ENCODE data around the gene MRPS14. TPM values are rescaled to one million over a fixed set of nuclear protein-coding genes. Genes with fewer than 3 reads are reported as not detected.
"Not testable (repeated sequence)": the region's sequence is repeated elsewhere in the genome, so short reads cannot be mapped to it uniquely, and the experiment has no call there.

MRPS14 gene
- total and polyA plus RNA-seq, 12 donors: 10.8 to 53.1 (median 29.3) TPM

DNA sequence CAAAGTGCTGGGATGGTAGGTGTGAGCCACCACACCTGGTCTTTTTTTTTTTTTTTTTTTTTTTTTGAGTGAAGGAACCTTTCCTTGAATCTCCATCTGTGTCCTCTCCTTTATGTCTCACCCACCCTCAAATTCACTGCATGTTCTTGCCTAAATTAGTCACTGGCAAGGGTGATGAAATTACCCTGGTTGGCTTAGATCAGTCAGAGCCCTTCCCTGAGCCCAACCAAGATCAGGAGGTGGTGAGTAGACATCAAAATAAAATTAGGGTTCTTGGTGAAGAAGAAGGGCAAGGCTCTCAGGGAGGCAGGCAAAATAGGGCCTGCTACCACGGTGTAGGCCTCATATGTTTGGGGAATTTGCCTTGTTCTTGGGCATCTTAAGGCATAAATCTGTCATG lies 39.1 kb upstream of the MRPS14 start:
- Histone ChIP-seq H3K4me3 (no peak overlapping the region), H3K4me1 (replicated peaks in 1 of 2) (no peaks in the 10 kb centered on the region), H3K27ac (no peak overlapping the region), H3K9me3 (replicated peaks in 1 of 3) (no peaks in the 10 kb centered on the region), H3K36me3 (replicated peaks in 1 of 2) (no peaks in the 10 kb centered on the region), H3K27me3 (no peaks in the 10 kb centered on the region)
- WGBS, 4 donors: 59 to 90% (median 69%) methylated on average over 1 of the region's 1 CpG
- intact Hi-C loops (cut with DNase I): no loop called here
- DNase-seq: no peak
- TF ChIP-seq POLR2A (IDR thresholded peaks at IDR 0.05): no peak
- TF ChIP-seq, protein P1, sequence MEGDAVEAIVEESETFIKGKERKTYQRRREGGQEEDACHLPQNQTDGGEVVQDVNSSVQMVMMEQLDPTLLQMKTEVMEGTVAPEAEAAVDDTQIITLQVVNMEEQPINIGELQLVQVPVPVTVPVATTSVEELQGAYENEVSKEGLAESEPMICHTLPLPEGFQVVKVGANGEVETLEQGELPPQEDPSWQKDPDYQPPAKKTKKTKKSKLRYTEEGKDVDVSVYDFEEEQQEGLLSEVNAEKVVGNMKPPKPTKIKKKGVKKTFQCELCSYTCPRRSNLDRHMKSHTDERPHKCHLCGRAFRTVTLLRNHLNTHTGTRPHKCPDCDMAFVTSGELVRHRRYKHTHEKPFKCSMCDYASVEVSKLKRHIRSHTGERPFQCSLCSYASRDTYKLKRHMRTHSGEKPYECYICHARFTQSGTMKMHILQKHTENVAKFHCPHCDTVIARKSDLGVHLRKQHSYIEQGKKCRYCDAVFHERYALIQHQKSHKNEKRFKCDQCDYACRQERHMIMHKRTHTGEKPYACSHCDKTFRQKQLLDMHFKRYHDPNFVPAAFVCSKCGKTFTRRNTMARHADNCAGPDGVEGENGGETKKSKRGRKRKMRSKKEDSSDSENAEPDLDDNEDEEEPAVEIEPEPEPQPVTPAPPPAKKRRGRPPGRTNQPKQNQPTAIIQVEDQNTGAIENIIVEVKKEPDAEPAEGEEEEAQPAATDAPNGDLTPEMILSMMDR (IDR thresholded peaks at IDR 0.05): no peak

DNA sequence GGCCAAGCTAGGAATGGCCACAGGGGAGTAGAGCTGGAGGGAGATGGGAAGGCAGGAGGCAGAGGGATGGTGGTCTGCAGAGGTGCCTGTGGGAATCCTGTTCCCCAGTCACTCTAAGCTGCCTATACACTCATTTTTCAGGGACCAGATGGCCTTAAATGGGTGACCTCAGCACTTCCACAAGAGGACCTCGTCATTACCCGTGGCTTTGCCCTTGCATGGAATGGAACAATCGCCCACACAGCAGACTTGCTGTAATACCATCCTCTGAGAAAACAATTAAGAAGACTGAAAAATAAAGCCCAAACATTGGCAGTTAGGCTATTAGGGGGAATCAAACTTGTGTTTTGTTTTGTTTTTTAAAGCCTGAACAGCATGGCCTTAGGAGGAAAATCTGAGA lies 31.5 kb upstream of the MRPS14 start:
- no peak overlapping the region for H3K27ac ChIP-seq
- H3K27me3 ChIP-seq: no peaks in the 10 kb centered on the region
- no peak for DNase-seq
- no peak overlapping the region for H3K4me3 ChIP-seq
- no peaks in the 10 kb centered on the region for H3K4me1 ChIP-seq (replicated peaks in 1 of 2)
- no peaks in the 10 kb centered on the region for H3K9me3 ChIP-seq (replicated peaks in 1 of 3)
- H3K36me3 ChIP-seq (replicated peaks in 1 of 2): no peaks in the 10 kb centered on the region
- intact Hi-C loops (cut with DNase I): no loop called here
- WGBS, 4 donors: 58 to 75% (median 69%) methylated on average over 3 of the region's 3 CpGs
- TF ChIP-seq, protein P1 (IDR thresholded peaks at IDR 0.05): no peak
- TF ChIP-seq POLR2A (IDR thresholded peaks at IDR 0.05): no peak

DNA sequence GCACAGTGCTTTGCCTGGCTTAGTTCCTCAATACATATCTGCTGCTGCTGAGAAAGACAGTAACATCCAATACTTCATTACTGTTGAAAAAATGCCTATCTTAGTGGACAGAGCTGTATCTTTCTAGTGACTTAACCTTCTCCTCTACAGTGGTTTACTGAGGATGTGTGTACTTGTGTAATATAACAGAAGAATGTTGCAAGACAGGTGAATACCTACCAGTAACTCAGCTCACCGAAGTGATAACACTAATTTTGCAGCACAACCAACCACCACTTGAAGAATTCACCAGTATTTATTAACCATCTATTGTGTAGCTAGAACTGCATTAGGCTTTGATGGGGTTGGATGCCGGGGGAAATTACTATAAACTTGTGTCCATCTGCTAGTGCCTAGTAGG lies 27.8 kb upstream of the MRPS14 start:
- DNase-seq: no peak
- TF ChIP-seq POLR2A (IDR thresholded peaks at IDR 0.05): no peak
- TF ChIP-seq, protein P1 (IDR thresholded peaks at IDR 0.05): no peak

DNA sequence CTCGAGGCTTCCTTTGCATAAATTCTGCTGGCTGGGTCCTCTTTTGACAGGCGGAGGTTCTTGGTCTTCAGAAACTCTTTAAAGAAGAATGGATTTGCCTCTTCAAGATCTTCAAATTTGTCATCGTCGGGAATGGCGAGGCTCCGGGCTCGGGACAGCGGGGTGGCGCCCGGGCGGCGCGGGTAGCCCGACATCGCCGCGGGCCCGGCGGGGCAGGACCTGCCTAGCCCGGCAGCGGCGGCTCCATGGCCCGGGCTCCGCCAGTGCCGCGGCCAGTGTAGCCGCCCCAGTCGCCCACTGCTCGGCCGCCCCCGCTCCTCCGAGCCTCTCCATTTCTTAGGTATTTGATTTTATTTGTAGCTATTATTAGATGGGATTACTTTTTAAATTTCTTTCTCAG lies 22.3 kb upstream of the MRPS14 start:
- H3K27me3 ChIP-seq: peaks cover 5% of the 10 kb centered on the region
- H3K9me3 ChIP-seq (replicated peaks in 1 of 3): no peaks in the 10 kb centered on the region
- H3K36me3 ChIP-seq (replicated peaks in 1 of 2): no peaks in the 10 kb centered on the region
- WGBS, 4 donors: 93 to 97% (median 95%) methylated on average over 32 of the region's 32 CpGs
- intact Hi-C loops (cut with DNase I): no loop called here
- no peak overlapping the region for H3K4me3 ChIP-seq
- no peak for TF ChIP-seq POLR2A (IDR thresholded peaks at IDR 0.05)
- no peak overlapping the region for H3K27ac ChIP-seq
- H3K4me1 ChIP-seq (replicated peaks in 1 of 2): no peaks in the 10 kb centered on the region
- DNase-seq: no peak

More for the DNA sequence above, 27.8 kb upstream of the MRPS14 start:
- no peaks in the 10 kb centered on the region for H3K9me3 ChIP-seq (replicated peaks in 1 of 3)
- H3K4me1 ChIP-seq (replicated peaks in 1 of 2): no peaks in the 10 kb centered on the region
- no peak overlapping the region for H3K27ac ChIP-seq
- no peak overlapping the region for H3K4me3 ChIP-seq
- H3K36me3 ChIP-seq (replicated peaks in 1 of 2): no peaks in the 10 kb centered on the region
- intact Hi-C loops (cut with DNase I): no loop called here
- 76 to 93% (median 85%) methylated on average over 2 of the region's 2 CpGs for WGBS, 4 donors
- H3K27me3 ChIP-seq: peaks cover 5% of the 10 kb centered on the region

DNA sequence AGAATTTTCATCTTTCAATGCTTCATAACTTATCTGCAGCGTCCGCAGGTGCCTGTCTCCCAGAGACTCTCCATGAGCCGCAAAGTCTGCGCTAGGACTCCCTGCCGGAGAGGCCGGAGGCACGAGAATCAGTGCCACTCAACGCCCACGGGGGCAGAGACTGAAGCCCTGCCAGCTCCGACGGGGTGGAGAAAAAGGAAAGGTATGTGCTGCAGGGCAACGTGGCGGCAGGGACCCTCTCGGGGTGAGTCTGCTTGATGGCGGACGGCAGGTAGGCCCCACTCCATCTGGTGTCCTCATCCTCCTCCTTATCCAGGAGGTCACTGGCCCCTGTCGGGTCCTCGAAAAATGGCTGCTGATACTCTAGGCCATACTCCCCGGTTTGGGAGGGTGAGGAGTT lies 21.9 kb upstream of the MRPS14 start:
- H3K27me3 ChIP-seq: peaks cover 5% of the 10 kb centered on the region
- intact Hi-C loops (cut with DNase I): no loop called here
- no peaks in the 10 kb centered on the region for H3K36me3 ChIP-seq (replicated peaks in 1 of 2)
- TF ChIP-seq POLR2A (IDR thresholded peaks at IDR 0.05): no peak
- TF ChIP-seq, protein P1 (IDR thresholded peaks at IDR 0.05): no peak
- H3K4me3 ChIP-seq: no peak overlapping the region
- no peak for DNase-seq
- H3K4me1 ChIP-seq (replicated peaks in 1 of 2): no peaks in the 10 kb centered on the region
- 92 to 95% (median 94%) methylated on average over 17 to 19 of the region's 19 CpGs for WGBS, 4 donors
- H3K27ac ChIP-seq: no peak overlapping the region
- no peaks in the 10 kb centered on the region for H3K9me3 ChIP-seq (replicated peaks in 1 of 3)

DNA sequence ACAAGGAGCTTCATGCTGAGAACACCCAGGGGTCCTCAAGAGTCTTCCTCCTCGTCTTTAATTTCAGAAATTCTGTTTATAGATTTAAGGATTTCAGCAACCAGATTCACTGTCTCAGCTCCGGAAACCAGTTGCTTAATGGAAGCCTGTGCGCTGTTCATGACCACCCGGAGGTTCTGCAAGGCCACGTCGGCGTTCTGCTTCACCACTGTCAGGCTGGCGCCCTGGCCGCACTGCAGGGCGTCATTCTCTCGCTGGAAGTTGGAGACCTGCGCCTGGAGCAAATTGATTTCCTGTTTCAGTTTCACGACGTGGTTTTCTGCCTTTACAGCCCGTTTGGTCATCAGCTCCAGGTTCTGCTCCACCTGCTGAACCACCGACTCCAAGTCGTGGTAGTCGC lies 21.4 kb upstream of the MRPS14 start:
- H3K27ac ChIP-seq; DNase-seq; H3K9me3 ChIP-seq (replicated peaks in 1 of 3); H3K27me3 ChIP-seq; H3K4me1 ChIP-seq (replicated peaks in 1 of 2); intact Hi-C loops (cut with DNase I); H3K36me3 ChIP-seq (replicated peaks in 1 of 2); H3K4me3 ChIP-seq: not testable (repeated sequence)
- WGBS, 4 donors: 85 to 90% (median 88%) methylated on average over 18 of the region's 18 CpGs

Measured in adrenal gland (tissue), 12 donors.